HG02884 (cell line): ENCODE results near the gene FGF21.
"Not testable (repeated sequence)": the region's sequence is repeated elsewhere in the genome, so short reads cannot be mapped to it uniquely, and the experiment has no call there.

Experiments used
- ATAC-seq: cut with Tn5 transposase; IDR thresholded peaks from one replicate; pipeline ENCODE4 v1.9.1; 2021; ENCODE audit warnings: mild to moderate bottlenecking, moderate library complexity; ENCODE audit not compliant: unreplicated experiment

The FGF21 gene

DNA sequence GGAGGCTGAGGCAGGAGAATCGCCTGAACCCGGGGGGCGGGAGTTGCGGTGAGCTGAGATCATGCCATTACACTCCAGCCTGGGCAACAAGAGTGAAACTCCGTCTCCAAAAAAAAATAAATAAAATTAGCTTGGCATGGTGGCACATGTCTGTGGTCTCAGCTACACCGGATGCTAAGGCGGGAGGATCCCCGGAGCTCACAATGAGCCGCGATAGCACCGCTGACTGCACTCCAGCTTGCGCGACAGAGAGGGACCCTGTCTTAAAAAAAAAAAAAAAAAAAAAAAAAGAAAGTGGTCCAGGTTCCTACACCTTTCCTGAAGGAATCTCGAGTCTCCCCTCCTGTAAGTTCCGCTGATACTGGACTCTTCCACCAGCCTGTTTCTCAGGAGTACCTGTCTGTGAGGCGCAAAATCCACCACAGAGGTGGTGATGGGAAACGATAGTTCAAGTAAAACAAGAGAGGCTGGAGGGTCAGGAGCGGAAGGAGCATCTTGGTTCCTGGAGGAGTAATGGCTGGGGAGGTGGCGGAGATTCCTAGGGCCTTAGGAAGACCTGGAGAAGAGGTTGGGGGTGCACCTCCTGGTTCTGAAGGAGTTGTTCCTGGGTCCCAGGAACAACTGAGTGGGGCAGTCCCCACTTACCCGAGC, 3.4 kb upstream of the FGF21 start:
- ATAC-seq, result no peak

GRCh38 chr19:48752496-48753365, 2.6 kb upstream of the FGF21 start, which contains the start of gene FUT1:
TSS of gene FUT1 (minus strand) at chr19:48752641. CDS start at chr19:48751281, 1,360 bp downstream.
- ATAC-seq, result no peak

DNA sequence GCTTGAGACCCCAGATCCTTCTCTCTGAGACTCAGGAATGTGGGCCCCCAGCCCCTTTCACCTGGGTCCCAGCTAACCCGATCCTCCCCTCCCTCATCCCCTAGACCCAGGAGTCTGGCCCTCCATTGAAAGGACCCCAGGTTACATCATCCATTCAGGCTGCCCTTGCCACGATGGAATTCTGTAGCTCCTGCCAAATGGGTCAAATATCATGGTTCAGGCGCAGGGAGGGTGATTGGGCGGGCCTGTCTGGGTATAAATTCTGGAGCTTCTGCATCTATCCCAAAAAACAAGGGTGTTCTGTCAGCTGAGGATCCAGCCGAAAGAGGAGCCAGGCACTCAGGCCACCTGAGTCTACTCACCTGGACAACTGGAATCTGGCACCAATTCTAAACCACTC, 463 bp downstream of the FGF21 start:
- no peak for ATAC-seq

GRCh38 chr19:48756212-48756611, 888 bp downstream of the FGF21 start:
- no peak for ATAC-seq

DNA sequence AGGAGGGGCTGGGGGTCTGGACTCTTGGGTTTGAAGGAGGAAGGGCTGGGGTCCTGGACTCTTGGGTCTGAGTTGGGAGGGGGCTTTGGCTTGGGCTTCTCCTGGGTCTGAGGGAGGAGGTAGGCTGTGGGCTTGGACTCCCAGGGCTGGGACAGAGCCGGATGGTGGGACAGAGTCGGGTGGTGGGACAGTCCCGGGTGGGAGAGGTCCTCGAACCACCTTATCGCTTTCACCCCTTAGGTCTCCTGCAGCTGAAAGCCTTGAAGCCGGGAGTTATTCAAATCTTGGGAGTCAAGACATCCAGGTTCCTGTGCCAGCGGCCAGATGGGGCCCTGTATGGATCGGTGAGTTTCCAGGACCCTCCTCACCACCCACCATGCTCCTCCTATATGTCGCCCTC, 1.4 kb downstream of the FGF21 start:
- ATAC-seq, result no peak

GRCh38 chr19:48757089-48757675, 1.9 kb downstream of the FGF21 start:
- no peak for ATAC-seq

DNA sequence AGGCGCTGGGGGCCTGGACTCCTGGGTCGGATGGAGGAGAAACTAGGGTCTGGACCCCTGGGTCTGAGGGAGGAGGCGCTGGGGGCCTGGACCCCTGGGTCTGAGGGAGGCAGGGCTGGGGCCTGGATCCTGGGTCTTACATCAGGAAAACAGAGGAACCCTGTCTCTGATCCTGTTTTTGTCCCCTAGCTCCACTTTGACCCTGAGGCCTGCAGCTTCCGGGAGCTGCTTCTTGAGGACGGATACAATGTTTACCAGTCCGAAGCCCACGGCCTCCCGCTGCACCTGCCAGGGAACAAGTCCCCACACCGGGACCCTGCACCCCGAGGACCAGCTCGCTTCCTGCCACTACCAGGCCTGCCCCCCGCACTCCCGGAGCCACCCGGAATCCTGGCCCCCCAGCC, 2.4 kb downstream of the FGF21 start:
- no peak for ATAC-seq

GRCh38 chr19:48760504-48761205, 5.3 kb downstream of the FGF21 start:
- no peak for ATAC-seq

DNA sequence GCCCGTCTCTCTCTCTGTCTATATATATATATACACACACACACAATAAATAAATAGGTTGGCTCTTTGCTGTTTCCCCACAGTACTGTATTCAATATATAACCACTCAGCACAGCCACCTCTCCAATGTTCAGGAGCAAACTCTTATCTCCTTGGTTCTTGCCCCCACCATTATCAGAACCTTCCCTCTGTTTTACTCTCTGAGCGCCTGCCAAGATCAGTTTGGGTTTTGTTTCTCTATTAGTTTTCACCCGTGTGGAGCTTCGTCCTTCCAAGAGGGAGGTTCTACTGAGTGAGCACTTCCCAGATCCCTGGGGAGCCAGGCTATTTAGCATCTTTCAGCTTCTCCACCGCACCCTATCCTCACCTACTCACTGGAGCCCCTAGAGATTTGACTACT, 10.5 kb downstream of the FGF21 start:
- ATAC-seq, result not testable (repeated sequence)

GRCh38 chr19:48768171-48768753, 12.9 kb downstream of the FGF21 start:
- ATAC-seq, result not testable (repeated sequence)

DNA sequence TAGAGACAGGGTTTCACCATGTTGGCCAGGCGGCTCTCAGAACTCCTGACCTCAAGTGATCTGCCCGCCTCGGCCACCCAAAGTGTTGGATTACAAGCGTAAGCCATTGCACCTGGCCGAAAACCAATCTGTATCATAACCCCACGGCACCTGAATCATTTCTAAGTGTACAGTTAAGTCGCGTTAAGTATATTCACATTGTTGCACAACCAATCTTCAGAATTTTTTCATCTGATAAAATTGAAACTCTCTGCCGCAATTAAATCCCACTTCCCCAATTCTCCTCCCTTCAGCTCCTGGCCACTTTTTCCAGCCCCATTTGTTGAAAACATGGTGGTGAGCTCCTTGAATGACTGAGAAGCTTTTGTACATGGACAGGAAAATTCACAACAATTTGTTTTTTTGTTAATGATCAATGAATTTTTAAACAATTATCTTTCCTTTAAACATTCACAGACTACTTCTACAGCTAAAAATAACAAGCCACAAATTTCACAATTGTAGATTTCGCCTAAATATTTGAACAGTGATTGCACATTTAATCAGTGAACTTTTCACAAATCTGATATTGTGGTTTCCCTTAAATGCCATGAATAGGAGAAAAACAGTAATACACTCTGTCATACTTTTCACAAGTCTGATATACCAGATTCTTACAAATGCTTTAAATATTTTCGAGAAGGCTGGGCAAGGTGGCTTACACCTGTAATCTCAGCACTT, 13.8 kb downstream of the FGF21 start:
- no peak for ATAC-seq

DNA sequence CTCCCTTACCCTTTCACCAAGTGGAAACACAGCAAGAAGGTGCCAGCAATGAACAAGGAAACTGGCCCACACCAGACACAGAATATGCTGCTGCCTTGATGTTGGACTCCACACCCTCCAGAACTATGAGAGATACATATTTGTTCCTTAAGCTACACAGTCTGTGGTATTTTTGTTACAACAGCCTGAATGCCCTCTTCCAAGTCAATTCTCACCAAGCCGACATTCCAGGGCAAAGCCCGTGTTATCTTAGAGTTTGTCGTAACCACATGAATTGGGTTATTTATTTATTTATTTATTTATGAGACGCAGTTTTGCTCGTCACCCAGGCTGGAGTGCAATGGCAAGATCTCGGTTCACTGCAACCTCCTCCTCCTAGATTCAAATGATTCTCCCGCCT, 14.9 kb downstream of the FGF21 start:
- ATAC-seq, result no peak

- no peak for ATAC-seq
These were observed 15.6 kb downstream of the FGF21 start for GRCh38 chr19:48770734-48771472.

GRCh38 chr19:48772503-48772953, 17.2 kb downstream of the FGF21 start:
- no peak for ATAC-seq

DNA sequence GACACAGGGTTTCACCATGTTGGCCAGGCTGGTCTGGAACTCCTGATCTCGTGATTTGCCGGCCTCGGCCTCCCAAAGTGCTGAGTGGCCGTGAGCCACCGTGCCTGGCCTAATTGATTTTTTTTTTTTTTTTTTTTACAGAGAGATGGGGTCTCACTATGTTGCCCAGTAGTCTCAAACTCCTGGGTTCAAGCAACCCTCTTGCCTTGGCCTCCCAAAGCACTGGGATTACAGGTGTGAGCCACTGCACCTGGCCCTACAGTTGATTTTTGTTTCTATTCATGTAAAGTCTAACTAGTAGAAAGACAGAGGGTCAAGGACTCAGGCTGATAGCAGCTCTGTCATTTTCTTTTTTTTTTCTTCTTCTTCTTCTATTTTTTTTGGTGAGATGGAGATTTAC, 21.8 kb downstream of the FGF21 start:
- no peak for ATAC-seq

GRCh38 chr19:48777720-48778119, 22.4 kb downstream of the FGF21 start:
- ATAC-seq, result no peak

DNA sequence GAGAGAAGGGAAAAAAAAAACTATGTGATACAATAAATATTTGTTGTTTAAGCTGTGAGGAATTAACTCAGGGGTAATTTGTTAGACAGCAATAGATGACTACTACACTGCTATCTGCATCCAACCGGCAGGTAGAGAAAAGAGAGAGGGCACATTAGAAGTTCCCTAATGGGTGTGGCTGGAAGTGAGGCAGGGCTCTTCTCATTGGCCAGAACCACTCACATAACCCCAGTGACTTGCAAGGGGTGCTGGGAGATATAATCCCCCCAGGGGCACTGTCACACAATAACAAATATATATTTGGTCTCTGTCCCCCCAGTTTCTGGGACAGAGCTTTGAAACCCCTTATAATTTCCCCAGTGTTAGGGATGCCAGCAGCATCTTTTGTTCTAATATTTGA, 24.3 kb downstream of the FGF21 start:
- no peak for ATAC-seq

GRCh38 chr19:48780631-48781391, 25.5 kb downstream of the FGF21 start:
- no peak for ATAC-seq

GRCh38 chr19:48784527-48784926, 29.2 kb downstream of the FGF21 start:
- ATAC-seq, result no peak
